Measurements from ENCODE around the gene SERTAD1.

The SERTAD1 gene

GRCh38 chr19:40374084-40374483, 51.7 kb downstream of the SERTAD1 start:
- CTCF ChIA-PET, result interaction anchor here (1.2 kb wide), 1 partner anchor 69 kb away, joined by 3 read pairs; no protein-coding TSS in a partner anchor
- POLR2A ChIA-PET, result no interaction called here
- TF ChIP-seq CTCF (IDR thresholded peaks at IDR 0.05; ENCODE audit: control extremely low read depth, extremely low read depth, low read depth, missing control alignments), result no peak
- DNase-seq (ENCODE audit: extremely low spot score), result no peak

- DNase-seq (ENCODE audit: extremely low spot score), result no peak
- no peak for TF ChIP-seq CTCF (IDR thresholded peaks at IDR 0.05; ENCODE audit: control extremely low read depth, extremely low read depth, low read depth, missing control alignments)
- ChIA-PET CTCF (interaction anchor here (0.8 to 1.2 kb wide), 3 partner anchors 8 to 35 kb away, joined by 4 to 5 read pairs (median 4); no protein-coding TSS in a partner anchor), POLR2A (no interaction called here)
Observed at GRCh38 chr19:40371802-40372122, 54.0 kb downstream of the SERTAD1 start.
